NCI-H524 treated with DMSO at 0.1 percent for 48 hours (cell line): ENCODE measurements around the gene TMEM185B.
A peak's percentile ranks its signal among the peaks of the same experiment; 100 is the strongest.
"Not testable (repeated sequence)": the region's sequence is repeated elsewhere in the genome, so short reads cannot be mapped to it uniquely, and the experiment has no call there.

Experiments
- DNase-seq: peaks from one replicate; lab custom pipeline; 2025; lab: John Stamatoyannopoulos, UW

TMEM185B gene

GRCh38 chr2:120251880-120252224 lies 28.7 kb upstream of the TMEM185B start:
- DNase-seq, result no peak

GRCh38 chr2:120251078-120251477 lies 27.9 kb upstream of the TMEM185B start:
- DNase-seq, result no peak

GRCh38 chr2:120250640-120251039 lies 27.4 kb upstream of the TMEM185B start:
- DNase-seq, result no peak

- no peak for DNase-seq
These were observed 24.7 kb upstream of the TMEM185B start for GRCh38 chr2:120247851-120248250.

GRCh38 chr2:120246546-120247300 lies 23.5 kb upstream of the TMEM185B start:
- peak; percentile 96 for DNase-seq

GRCh38 chr2:120245520-120246332 lies 22.5 kb upstream of the TMEM185B start:
- DNase-seq, result no peak

- DNase-seq, result no peak
These were observed 21.7 kb upstream of the TMEM185B start for GRCh38 chr2:120244656-120245519.

- no peak for DNase-seq
These were observed 20.8 kb upstream of the TMEM185B start for GRCh38 chr2:120243875-120244553.

GRCh38 chr2:120243211-120243610 lies 20.0 kb upstream of the TMEM185B start:
- DNase-seq, result no peak

GRCh38 chr2:120241684-120242083 lies 18.5 kb upstream of the TMEM185B start:
- no peak for DNase-seq

- DNase-seq, result no peak
These were observed 17.8 kb upstream of the TMEM185B start for GRCh38 chr2:120240901-120241429.

GRCh38 chr2:120239488-120240287 lies 16.5 kb upstream of the TMEM185B start:
- no peak for DNase-seq

- no peak for DNase-seq
These were observed 15.7 kb upstream of the TMEM185B start for GRCh38 chr2:120238728-120239487.

- DNase-seq, result no peak
These were observed 14.3 kb upstream of the TMEM185B start for GRCh38 chr2:120237491-120237902.

- DNase-seq, result no peak
These were observed 13.6 kb upstream of the TMEM185B start for GRCh38 chr2:120236791-120237190.

GRCh38 chr2:120236316-120236715 lies 13.1 kb upstream of the TMEM185B start:
- DNase-seq, result no peak

GRCh38 chr2:120235681-120236080 lies 12.5 kb upstream of the TMEM185B start:
- DNase-seq, result no peak

- not testable (repeated sequence) for DNase-seq
These were observed 12.0 kb upstream of the TMEM185B start for GRCh38 chr2:120235158-120235557.

GRCh38 chr2:120233292-120233691 lies 10.1 kb upstream of the TMEM185B start:
- no peak for DNase-seq
